Glomerular visceral epithelial cell (primary cell): ENCODE data around the gene ATG4C.

Experiments
- DNase-seq: peaks from one replicate; pipeline ENCODE4 v3.0.0-alpha.2; 2016; ENCODE audit errors: extremely low spot score

The ATG4C gene

GRCh38 chr1:62840555-62840954 lies 56.6 kb downstream of the ATG4C start:
- no peak for DNase-seq

- DNase-seq = peak; percentile 56
Measured at GRCh38 chr1:62841587-62842169, 57.7 kb downstream of the ATG4C start.

GRCh38 chr1:62844030-62844429 lies 60.1 kb downstream of the ATG4C start:
- no peak for DNase-seq

- DNase-seq = no peak
Measured at GRCh38 chr1:62849031-62849430, 65.1 kb downstream of the ATG4C start.

- no peak for DNase-seq
Measured at GRCh38 chr1:62852253-62852652, 68.3 kb downstream of the ATG4C start.

GRCh38 chr1:62856960-62857359 lies 73.0 kb downstream of the ATG4C start:
- no peak for DNase-seq

- no peak for DNase-seq
Measured at GRCh38 chr1:62869217-62869754, 85.4 kb downstream of the ATG4C start.

- DNase-seq = no peak
Measured at GRCh38 chr1:62870148-62870547, 86.2 kb downstream of the ATG4C start.

- DNase-seq = no peak
Measured at GRCh38 chr1:62875676-62876075, 91.7 kb downstream of the ATG4C start.

- no peak for DNase-seq
Measured at GRCh38 chr1:62876535-62876934, 92.6 kb downstream of the ATG4C start.

GRCh38 chr1:62877579-62877978 lies 93.6 kb downstream of the ATG4C start:
- DNase-seq = no peak

- no peak for DNase-seq
Measured at GRCh38 chr1:62879962-62880361, 96.0 kb downstream of the ATG4C start.

GRCh38 chr1:62882201-62883104 lies 98.5 kb downstream of the ATG4C start:
- DNase-seq = no peak

- no peak for DNase-seq
Measured at GRCh38 chr1:62884156-62884740, 100.3 kb downstream of the ATG4C start.

- no peak for DNase-seq
Measured at GRCh38 chr1:62887799-62888507, 104.0 kb downstream of the ATG4C start.

- no peak for DNase-seq
Measured at GRCh38 chr1:62891956-62892562, 108.1 kb downstream of the ATG4C start.

GRCh38 chr1:62897788-62898187 lies 113.9 kb downstream of the ATG4C start:
- DNase-seq = no peak

GRCh38 chr1:62900566-62900965 lies 116.6 kb downstream of the ATG4C start:
- DNase-seq = no peak

- DNase-seq = no peak
Measured at GRCh38 chr1:62901650-62902049, 117.7 kb downstream of the ATG4C start.

- DNase-seq = no peak
Measured at GRCh38 chr1:62903522-62903921, 119.6 kb downstream of the ATG4C start.

- DNase-seq = no peak
Measured at GRCh38 chr1:62903982-62904855, 120.3 kb downstream of the ATG4C start.
